PFSK-1 (cell line): ENCODE results near the gene PDK3. TPM values are rescaled to one million over a fixed set of nuclear protein-coding genes. Genes with fewer than 3 reads are reported as not detected.
A peak's percentile ranks its signal among the peaks of the same experiment; 100 is the strongest.

Source experiments
- FOXP2 ChIP-seq: optimal IDR thresholded peaks from 2 replicates; pipeline ENCODE3; 2011; ENCODE audit warnings: borderline replicate concordance, control low read depth, inconsistent platforms; ENCODE audit not compliant: insufficient read depth; ENCODE audit errors: extremely low read length, extremely low read depth
- POLR2AphosphoS5 ChIP-seq: IDR thresholded peaks from 2 replicates; pipeline ENCODE4 v1.6.1; 2012; ENCODE audit warnings: low read depth, mild to moderate bottlenecking, control low read depth, low read length, moderate library complexity
- REST ChIP-seq, 2 experiments: IDR thresholded peaks; 2 replicates each; pipeline versions ENCODE4 v1.6.1 to v1.8.0; 2011 to 2012; ENCODE audit warnings: low read depth in 2 of 2, low read length in 2 of 2, control low read depth in 1 of 2, inconsistent platforms in 1 of 2, mild to moderate bottlenecking in 1 of 2, moderate library complexity in 1 of 2; ENCODE audit not compliant: insufficient read depth in 1 of 2
- SIN3A ChIP-seq: IDR thresholded peaks from 2 replicates; pipeline ENCODE4 v1.6.1; 2012; ENCODE audit warnings: mild to moderate bottlenecking, low read length, moderate library complexity, borderline replicate concordance; ENCODE audit not compliant: insufficient read depth
- TAF1 ChIP-seq: IDR thresholded peaks from 2 replicates; pipeline ENCODE4 v1.6.1; 2012; ENCODE audit warnings: low read length, control low read depth, borderline replicate concordance; ENCODE audit not compliant: insufficient read depth
- polyA plus RNA-seq: library from polyadenylated mRNA; unstranded; fragments of >200 nt; gene quantifications from one replicate; pipeline ENCODE4 v1.2.1, GENCODE V29; 2012; ENCODE audit warnings: low read depth, missing spikeins; ENCODE audit not compliant: insufficient read length

Gene PDK3
- 0.30 TPM for polyA plus RNA-seq

- peak; percentile 52; the same call in 1 of the 2 replicates for TF ChIP-seq POLR2AphosphoS5
- 0 out of 4 replicates have a peak, but pooled peaks of 1 of the 2 experiments have one; percentile 28 for TF ChIP-seq REST (IDR thresholded peaks at IDR 0.05; ENCODE audit: insufficient read depth in 1 of 2, low read depth in 2 of 2, low read length in 2 of 2)
- peak; percentile 49 for TF ChIP-seq FOXP2
- TF ChIP-seq SIN3A = no peak
Measured at GRCh38 chrX:24464836-24465531, at the start of gene PDK3. Gene PDK3, plus strand, starts transcription at chrX:24465286. Its CDS starts 170 bp downstream, at chrX:24465456.

GRCh38 chrX:24415921-24416320, 49.2 kb upstream of the PDK3 start:
- no peak for TF ChIP-seq SIN3A
- no peak for TF ChIP-seq FOXP2
- no peak for TF ChIP-seq POLR2AphosphoS5

GRCh38 chrX:24423960-24424359, 41.1 kb upstream of the PDK3 start:
- TF ChIP-seq FOXP2 (no peak), SIN3A (no peak), TAF1 (no peak), POLR2AphosphoS5 (no peak), REST (IDR thresholded peaks at IDR 0.05; ENCODE audit: insufficient read depth in 1 of 2, low read depth in 2 of 2, low read length in 2 of 2) (no peak)

- no peak for TF ChIP-seq SIN3A
- no peak for TF ChIP-seq FOXP2
- no peak for TF ChIP-seq POLR2AphosphoS5
- no peak for TF ChIP-seq TAF1
- no peak for TF ChIP-seq REST (IDR thresholded peaks at IDR 0.05; ENCODE audit: insufficient read depth in 1 of 2, low read depth in 2 of 2, low read length in 2 of 2)
Measured at GRCh38 chrX:24424948-24425347, 40.1 kb upstream of the PDK3 start.

GRCh38 chrX:24425806-24426205, 39.3 kb upstream of the PDK3 start:
- TF ChIP-seq FOXP2 (no peak), SIN3A (no peak), TAF1 (no peak), POLR2AphosphoS5 (no peak), REST (IDR thresholded peaks at IDR 0.05; ENCODE audit: insufficient read depth in 1 of 2, low read depth in 2 of 2, low read length in 2 of 2) (no peak)
